Measurements from ENCODE around the gene MALSU1. TPM values are rescaled to one million over a fixed set of nuclear protein-coding genes. Genes with fewer than 3 reads are reported as not detected.

The MALSU1 gene
- total RNA-seq, 1 experiment from 2014 or later: 95.5 TPM

DNA sequence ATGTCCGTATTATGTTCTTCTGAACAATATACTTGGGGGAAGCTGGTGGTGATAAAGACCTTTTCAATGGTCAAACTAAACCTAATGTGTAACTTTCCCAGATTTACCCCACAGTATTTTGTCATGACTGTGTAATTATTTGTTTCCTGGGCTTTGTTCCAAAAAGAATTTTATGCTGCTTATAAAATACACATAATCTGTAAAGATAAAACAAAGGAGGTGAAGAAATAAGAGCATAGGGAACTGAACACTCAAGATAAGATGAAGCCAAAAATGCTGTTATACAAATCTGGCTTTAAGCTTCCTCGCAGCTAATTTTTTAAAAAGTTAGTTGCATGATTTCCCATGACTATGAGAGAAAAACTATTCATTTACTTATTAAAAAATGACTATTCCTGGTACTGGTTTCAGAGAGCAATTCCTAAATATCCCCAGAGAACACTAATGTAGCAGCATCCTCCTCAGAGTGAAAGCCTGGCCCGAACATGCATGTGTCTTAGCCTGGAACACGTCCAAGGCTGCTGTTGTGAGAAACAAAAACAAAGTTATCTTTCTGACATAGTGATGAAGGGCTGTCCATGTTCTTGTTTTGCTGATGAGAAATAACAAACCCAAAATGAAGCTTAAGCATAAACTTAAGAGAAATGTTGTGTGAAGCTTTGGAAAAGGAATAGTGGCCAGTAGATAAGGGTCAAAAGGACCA lies 33.9 kb downstream of the MALSU1 start:
- Mint-ChIP-seq H3K36me3 (ENCODE audit: insufficient read depth, unreplicated experiment) (peaks cover 96% of the 10 kb centered on the region), H3K9me3 (ENCODE audit: unreplicated experiment) (no peaks in the 10 kb centered on the region), H3K27me3 (ENCODE audit: insufficient read depth, unreplicated experiment) (no peaks in the 10 kb centered on the region), H3K27ac (ENCODE audit: unreplicated experiment) (no peak overlapping the region), H3K4me1 (ENCODE audit: low read depth, unreplicated experiment) (peaks cover 16% of the 10 kb centered on the region), H3K4me3 (ENCODE audit: unreplicated experiment) (no peak overlapping the region)
- Histone ChIP-seq H3K36me3 (ENCODE audit: control insufficient read depth, insufficient read depth, low read length) (peaks cover 4% of the 10 kb centered on the region; the same call in 1 of the 2 replicates), H3K4me1 (peaks cover 35% of the 10 kb centered on the region), H3K27me3 (replicated peaks; ENCODE audit: control insufficient read depth, insufficient read depth, low read length) (no peaks in the 10 kb centered on the region), H3K4me3 (ENCODE audit: low read depth, low read length) (no peak overlapping the region), H3K9me3 (no peaks in the 10 kb centered on the region)
- ChIA-PET CTCF (no interaction called here), POLR2A (no interaction called here)
- TF ChIP-seq, protein P1, sequence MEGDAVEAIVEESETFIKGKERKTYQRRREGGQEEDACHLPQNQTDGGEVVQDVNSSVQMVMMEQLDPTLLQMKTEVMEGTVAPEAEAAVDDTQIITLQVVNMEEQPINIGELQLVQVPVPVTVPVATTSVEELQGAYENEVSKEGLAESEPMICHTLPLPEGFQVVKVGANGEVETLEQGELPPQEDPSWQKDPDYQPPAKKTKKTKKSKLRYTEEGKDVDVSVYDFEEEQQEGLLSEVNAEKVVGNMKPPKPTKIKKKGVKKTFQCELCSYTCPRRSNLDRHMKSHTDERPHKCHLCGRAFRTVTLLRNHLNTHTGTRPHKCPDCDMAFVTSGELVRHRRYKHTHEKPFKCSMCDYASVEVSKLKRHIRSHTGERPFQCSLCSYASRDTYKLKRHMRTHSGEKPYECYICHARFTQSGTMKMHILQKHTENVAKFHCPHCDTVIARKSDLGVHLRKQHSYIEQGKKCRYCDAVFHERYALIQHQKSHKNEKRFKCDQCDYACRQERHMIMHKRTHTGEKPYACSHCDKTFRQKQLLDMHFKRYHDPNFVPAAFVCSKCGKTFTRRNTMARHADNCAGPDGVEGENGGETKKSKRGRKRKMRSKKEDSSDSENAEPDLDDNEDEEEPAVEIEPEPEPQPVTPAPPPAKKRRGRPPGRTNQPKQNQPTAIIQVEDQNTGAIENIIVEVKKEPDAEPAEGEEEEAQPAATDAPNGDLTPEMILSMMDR (IDR thresholded peaks at IDR 0.05; ENCODE audit: insufficient read depth in 1 of 2, low read depth in 1 of 2, low read length in 1 of 2, severe bottlenecking in 1 of 2, unreplicated experiment in 1 of 2): no peak
- no peak for DNase-seq
- no TSS peak for BruUV-seq (replicated peaks)
- intact Hi-C loops (cut with micrococcal nuclease; ENCODE audit: unreplicated experiment): no loop called here

GRCh38 chr7:23333671-23334246 lies 34.6 kb downstream of the MALSU1 start:
- BruUV-seq (replicated peaks): no TSS peak
- peaks cover 4% of the 10 kb centered on the region; the same call in 1 of the 2 replicates for H3K36me3 ChIP-seq (ENCODE audit: control insufficient read depth, insufficient read depth, low read length)
- no peak overlapping the region for H3K4me3 ChIP-seq (ENCODE audit: low read depth, low read length)
- Mint-ChIP-seq H3K27me3 (ENCODE audit: insufficient read depth, unreplicated experiment) (no peaks in the 10 kb centered on the region), H3K4me3 (ENCODE audit: unreplicated experiment) (no peak overlapping the region), H3K9me3 (ENCODE audit: unreplicated experiment) (peaks cover under 1% of the 10 kb centered on the region), H3K27ac (ENCODE audit: unreplicated experiment) (no peak overlapping the region), H3K36me3 (ENCODE audit: insufficient read depth, unreplicated experiment) (peaks cover 96% of the 10 kb centered on the region), H3K4me1 (ENCODE audit: low read depth, unreplicated experiment) (peaks cover 16% of the 10 kb centered on the region)
- peaks cover 35% of the 10 kb centered on the region for H3K4me1 ChIP-seq
- no peaks in the 10 kb centered on the region for H3K9me3 ChIP-seq
- no peaks in the 10 kb centered on the region for H3K27me3 ChIP-seq (replicated peaks; ENCODE audit: control insufficient read depth, insufficient read depth, low read length)
- POLR2A ChIA-PET: interaction anchor here (1.5 kb wide), 1 partner anchor 35 kb away, joined by 3 read pairs; the partner anchor contains the start of gene MALSU1
- TF ChIP-seq, protein P1 (IDR thresholded peaks at IDR 0.05; ENCODE audit: insufficient read depth in 1 of 2, low read depth in 1 of 2, low read length in 1 of 2, severe bottlenecking in 1 of 2, unreplicated experiment in 1 of 2): no peak
- DNase-seq: no peak
- CTCF ChIA-PET: no interaction called here
- intact Hi-C loops (cut with micrococcal nuclease; ENCODE audit: unreplicated experiment): loop anchor here (1.0 kb wide), 1 partner anchor 24 kb away; no protein-coding TSS in a partner anchor

DNA sequence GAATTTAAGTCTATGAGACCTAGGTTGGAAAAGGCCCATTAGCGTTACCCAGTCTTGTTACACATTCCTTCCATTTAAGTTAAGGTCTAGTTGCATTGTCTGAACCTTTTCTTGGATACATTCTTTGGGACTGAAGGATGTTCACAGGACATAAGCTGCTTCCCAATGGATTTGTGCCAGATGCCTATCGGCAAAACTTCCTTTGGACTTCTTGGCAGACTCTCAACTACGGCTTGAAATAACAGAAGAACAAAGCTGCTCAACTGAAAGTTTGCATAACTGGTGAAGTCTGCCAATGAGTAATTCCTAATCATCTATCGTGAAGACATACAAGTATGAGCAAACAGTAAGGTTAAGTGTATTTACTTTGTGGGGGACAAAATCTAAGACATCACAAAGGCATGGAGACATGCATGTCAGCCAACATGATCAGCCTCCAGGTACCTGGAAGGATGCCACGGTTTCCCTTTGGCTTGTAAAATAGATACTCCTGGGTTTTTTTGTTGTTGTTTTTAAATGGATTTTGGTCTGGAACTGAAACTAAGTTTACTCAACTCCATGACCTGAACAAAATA lies 35.4 kb downstream of the MALSU1 start:
- H3K27me3 ChIP-seq (replicated peaks; ENCODE audit: control insufficient read depth, insufficient read depth, low read length): no peaks in the 10 kb centered on the region
- H3K4me3 ChIP-seq (ENCODE audit: low read depth, low read length): no peak overlapping the region
- H3K9me3 Mint-ChIP-seq (ENCODE audit: unreplicated experiment): peaks cover 8% of the 10 kb centered on the region
- BruUV-seq (replicated peaks): no TSS peak
- H3K9me3 ChIP-seq: no peaks in the 10 kb centered on the region
- CTCF ChIA-PET: no interaction called here
- peaks cover 96% of the 10 kb centered on the region for H3K36me3 Mint-ChIP-seq (ENCODE audit: insufficient read depth, unreplicated experiment)
- H3K27ac Mint-ChIP-seq (ENCODE audit: unreplicated experiment): peak overlapping the region; percentile 13
- peak overlapping the region; percentile 16 for H3K4me3 Mint-ChIP-seq (ENCODE audit: unreplicated experiment)
- H3K27me3 Mint-ChIP-seq (ENCODE audit: insufficient read depth, unreplicated experiment): no peaks in the 10 kb centered on the region
- H3K4me1 ChIP-seq: peaks cover 40% of the 10 kb centered on the region
- POLR2A ChIA-PET: interaction anchor here (1.5 kb wide), 1 partner anchor 36 kb away, joined by 3 read pairs; the partner anchor contains the start of gene MALSU1
- TF ChIP-seq, protein P1 (IDR thresholded peaks at IDR 0.05; ENCODE audit: insufficient read depth in 1 of 2, low read depth in 1 of 2, low read length in 1 of 2, severe bottlenecking in 1 of 2, unreplicated experiment in 1 of 2): no peak
- DNase-seq: peak; percentile 45 to 63
- H3K4me1 Mint-ChIP-seq (ENCODE audit: low read depth, unreplicated experiment): peaks cover 23% of the 10 kb centered on the region
- intact Hi-C loops (cut with micrococcal nuclease; ENCODE audit: unreplicated experiment): loop anchor here (1.0 kb wide), 1 partner anchor 23 kb away; no protein-coding TSS in a partner anchor
- H3K36me3 ChIP-seq (ENCODE audit: control insufficient read depth, insufficient read depth, low read length): peaks cover 5% of the 10 kb centered on the region

All from Caco-2 (cell line).